Measurements from ENCODE around the gene FYN. TPM values are rescaled to one million over a fixed set of nuclear protein-coding genes. Genes with fewer than 3 reads are reported as not detected.

Gene FYN
- polyA plus RNA-seq, 1 experiment = 55.1 TPM

DNA sequence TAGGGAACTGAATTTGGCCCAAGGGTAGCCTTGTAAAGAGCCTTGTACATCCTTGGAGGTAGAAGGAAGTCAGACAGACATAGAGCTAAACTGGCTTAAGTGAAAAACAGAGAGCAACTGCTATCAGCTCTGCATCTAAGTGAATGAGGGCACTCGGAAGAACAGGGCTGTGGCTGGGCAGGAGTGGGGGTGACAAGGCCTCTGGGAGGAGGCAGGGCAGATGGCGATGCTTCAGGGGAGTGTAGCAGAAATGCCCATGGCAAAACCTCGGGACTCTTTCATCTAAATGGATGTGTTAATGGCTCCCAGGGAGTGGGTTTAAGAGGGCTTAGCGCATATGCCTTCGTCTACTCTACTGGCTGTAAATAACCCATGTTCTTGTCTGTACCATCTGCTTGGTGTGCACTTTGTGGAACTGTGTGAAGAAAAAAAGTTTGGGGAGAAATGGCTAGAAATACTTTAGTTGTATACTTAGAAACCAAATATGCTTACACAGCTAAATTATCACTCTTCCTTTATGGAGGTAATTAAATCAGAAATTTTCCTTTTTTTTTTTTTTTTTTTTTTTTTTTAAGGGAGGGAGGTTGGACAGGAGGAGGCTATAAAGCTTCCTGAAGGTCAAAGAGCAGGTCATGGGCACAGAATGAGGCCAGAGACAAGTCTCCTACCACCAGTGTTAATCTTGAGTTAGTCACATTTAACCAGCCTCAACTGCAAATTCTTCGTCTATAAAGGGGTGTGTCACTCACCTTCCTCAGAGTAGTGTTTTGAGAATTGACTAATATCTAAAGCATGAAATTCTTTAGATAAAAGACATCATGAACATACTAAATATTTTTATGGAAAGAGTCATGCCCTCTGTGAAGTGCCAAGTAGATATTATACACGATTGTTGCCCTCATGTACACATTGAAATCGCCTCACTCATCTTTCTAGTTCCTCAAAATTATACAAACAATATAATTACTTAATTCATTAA lies 60.9 kb downstream of the FYN start:
- no peak for DNase-seq (ENCODE audit: low read depth)
- CTCF ChIA-PET = no interaction called here
- no peak for TF ChIP-seq CTCF (IDR thresholded peaks at IDR 0.05; ENCODE audit: insufficient read depth, low read depth, low read length)
- Histone ChIP-seq H3K36me3 (ENCODE audit: control insufficient read depth, insufficient read depth, low read length) (no peaks in the 10 kb centered on the region), H3K27me3 (ENCODE audit: control insufficient read depth, insufficient read depth, low read length) (no peaks in the 10 kb centered on the region), H3K4me3 (ENCODE audit: low read depth, low read length) (no peak overlapping the region)
- POLR2A ChIA-PET = no interaction called here

- Histone ChIP-seq H3K27me3 (ENCODE audit: control insufficient read depth, insufficient read depth, low read length) (no peaks in the 10 kb centered on the region), H3K36me3 (ENCODE audit: control insufficient read depth, insufficient read depth, low read length) (no peaks in the 10 kb centered on the region), H3K4me3 (ENCODE audit: low read depth, low read length) (no peak overlapping the region)
- POLR2A ChIA-PET = no interaction called here
- no peak for DNase-seq (ENCODE audit: low read depth)
- CTCF ChIA-PET = no interaction called here
- no peak for TF ChIP-seq CTCF (IDR thresholded peaks at IDR 0.05; ENCODE audit: insufficient read depth, low read depth, low read length)
Observed at GRCh38 chr6:111810294-111811131, 62.7 kb downstream of the FYN start.

DNA sequence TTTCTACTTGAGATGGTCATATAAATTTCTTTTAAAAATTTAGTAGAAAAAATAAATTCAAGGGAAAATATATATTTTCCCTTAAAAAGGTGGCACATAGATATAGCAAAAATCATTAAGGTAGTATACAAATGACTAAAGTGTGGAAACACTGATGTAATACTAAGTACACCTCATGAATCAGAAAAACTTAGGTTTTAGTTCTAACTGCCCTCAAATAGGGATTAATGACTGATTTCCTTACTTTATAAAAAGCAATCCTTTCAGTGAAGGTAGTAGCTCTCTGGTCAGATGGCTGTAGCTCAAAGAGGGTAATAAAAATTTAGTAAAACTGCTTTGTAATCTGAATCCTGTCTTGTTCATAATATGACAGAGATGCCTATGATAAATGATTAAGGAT lies 63.5 kb downstream of the FYN start:
- POLR2A ChIA-PET = no interaction called here
- H3K36me3 ChIP-seq (ENCODE audit: control insufficient read depth, insufficient read depth, low read length) = no peaks in the 10 kb centered on the region
- H3K27me3 ChIP-seq (ENCODE audit: control insufficient read depth, insufficient read depth, low read length) = no peaks in the 10 kb centered on the region
- TF ChIP-seq CTCF (IDR thresholded peaks at IDR 0.05; ENCODE audit: insufficient read depth, low read depth, low read length) = no peak
- no peak overlapping the region for H3K4me3 ChIP-seq (ENCODE audit: low read depth, low read length)
- DNase-seq (ENCODE audit: low read depth) = no peak
- CTCF ChIA-PET = interaction anchor here (1.5 kb wide), 1 partner anchor 9 kb away, joined by 3 read pairs; no protein-coding TSS in a partner anchor

GRCh38 chr6:111809264-111809663 lies 64.0 kb downstream of the FYN start:
- Histone ChIP-seq H3K4me3 (ENCODE audit: low read depth, low read length) (no peak overlapping the region), H3K27me3 (ENCODE audit: control insufficient read depth, insufficient read depth, low read length) (no peaks in the 10 kb centered on the region), H3K36me3 (ENCODE audit: control insufficient read depth, insufficient read depth, low read length) (no peaks in the 10 kb centered on the region)
- ChIA-PET CTCF (interaction anchor here (1.5 kb wide), 1 partner anchor 9 kb away, joined by 3 read pairs; no protein-coding TSS in a partner anchor), POLR2A (no interaction called here)
- TF ChIP-seq CTCF (IDR thresholded peaks at IDR 0.05; ENCODE audit: insufficient read depth, low read depth, low read length) = no peak
- DNase-seq (ENCODE audit: low read depth) = no peak

- no peak for TF ChIP-seq CTCF (IDR thresholded peaks at IDR 0.05; ENCODE audit: insufficient read depth, low read depth, low read length)
- POLR2A ChIA-PET = no interaction called here
- CTCF ChIA-PET = interaction anchor here (1.5 kb wide), 1 partner anchor 10 kb away, joined by 3 read pairs; no protein-coding TSS in a partner anchor
- no peak for DNase-seq (ENCODE audit: low read depth)
- no peak overlapping the region for H3K4me3 ChIP-seq (ENCODE audit: low read depth, low read length)
- H3K36me3 ChIP-seq (ENCODE audit: control insufficient read depth, insufficient read depth, low read length) = no peaks in the 10 kb centered on the region
- H3K27me3 ChIP-seq (ENCODE audit: control insufficient read depth, insufficient read depth, low read length) = no peaks in the 10 kb centered on the region
Observed at GRCh38 chr6:111808493-111808892, 64.8 kb downstream of the FYN start.

All from BJ (cell line).